ENCODE measurements around the gene POLR3H.

POLR3H gene

DNA sequence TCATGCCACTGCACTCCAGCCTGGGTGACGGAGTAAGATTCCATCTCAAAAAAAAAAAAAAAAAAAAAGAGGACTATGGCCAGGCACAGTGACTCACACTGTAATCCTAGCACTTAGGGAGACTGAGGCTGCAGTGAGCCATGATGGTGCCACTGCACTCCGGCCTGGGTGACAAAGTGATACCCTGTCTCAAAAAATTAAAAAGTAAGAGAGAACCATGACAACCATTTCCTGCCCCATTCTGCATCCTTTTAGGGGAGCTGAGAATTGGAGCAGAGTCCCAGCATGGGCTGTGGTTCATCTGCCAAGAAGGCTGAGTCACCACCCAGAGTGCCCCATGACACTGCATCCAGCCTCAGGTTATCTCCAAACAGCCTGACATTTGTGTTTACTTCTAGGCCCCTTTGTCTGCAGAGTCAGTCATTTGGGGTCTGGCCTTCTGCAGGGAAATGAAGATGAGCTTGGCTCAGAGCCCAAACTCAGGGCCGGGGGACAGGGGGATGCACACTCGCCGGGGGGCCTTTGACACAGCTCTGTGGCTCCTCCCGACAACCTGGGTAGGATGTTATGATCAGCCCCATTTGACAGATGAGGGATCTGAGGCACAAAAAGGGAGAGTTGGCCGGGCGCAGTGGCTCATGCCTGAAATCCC lies 21.3 kb upstream of the POLR3H start:
- Histone ChIP-seq H3K27me3 (replicated peaks in 2 of 5; ENCODE audit: control insufficient read depth in 4 of 5, insufficient read depth in 5 of 5, low read length in 4 of 5) (peaks cover 0 to 41% (median 18%) of the 10 kb centered on the region in 5 experiments), H3K27ac (ENCODE audit: insufficient read depth in 1 of 2, low read depth in 1 of 2, low read length in 2 of 2, poor library complexity in 1 of 2, severe bottlenecking in 2 of 2) (no peak overlapping the region), H3K4me1 (ENCODE audit: control extremely low read depth in 1 of 4, control insufficient read depth in 4 of 4, insufficient read depth in 4 of 4, low read length in 3 of 4) (peaks cover 0 to 7% (median 0%) of the 10 kb centered on the region in 4 experiments), H3K36me3 (ENCODE audit: control insufficient read depth in 4 of 4, insufficient read depth in 4 of 4, low read length in 3 of 4) (no peaks in the 10 kb centered on the region), H3K9me3 (ENCODE audit: control extremely low read depth in 1 of 5, control insufficient read depth in 4 of 5, insufficient read depth in 2 of 5, low read depth in 1 of 5, low read length in 4 of 5) (no peaks in the 10 kb centered on the region), H3K4me3 (ENCODE audit: control insufficient read depth in 1 of 7, extremely low read depth in 1 of 7, insufficient read depth in 4 of 7, low read depth in 2 of 7, low read length in 6 of 7) (no peak overlapping the region)
- ChIA-PET POLR2A (interaction anchor here (0.6 kb wide), 1 partner anchor 18 kb away, joined by 3 read pairs; no protein-coding TSS in a partner anchor), CTCF (interaction anchor here (0.7 to 1.2 kb wide), 3 partner anchors 11 to 22 kb away, joined by 3 to 5 read pairs (median 3); partner anchors contain the start of gene POLR3H)
- DNase-seq: peak; percentile 66 to 93 (median 91)
- WGBS (ENCODE audit: insufficient coverage): 72% methylated on average over 8 of the region's 8 CpGs

DNA sequence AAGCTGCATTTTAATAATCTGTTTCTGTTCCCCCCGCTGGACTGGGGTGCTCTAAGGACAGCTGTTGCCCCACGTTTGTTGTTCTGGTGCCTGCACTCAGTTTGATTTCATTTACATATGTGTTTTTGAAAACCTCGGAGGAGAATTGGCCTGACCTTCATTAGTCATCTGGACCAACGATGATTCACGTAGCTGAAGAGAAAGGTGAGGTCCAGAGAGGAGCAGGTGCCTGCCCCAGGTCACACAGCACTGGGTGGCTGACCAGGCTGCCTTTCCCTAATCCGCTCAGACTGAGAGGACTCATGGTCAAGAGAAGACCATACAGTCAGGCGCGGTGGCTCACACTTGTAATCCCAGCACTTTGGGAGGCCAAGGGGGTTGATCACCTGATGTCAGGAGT lies 20.3 kb upstream of the POLR3H start:
- Histone ChIP-seq H3K9me3 (ENCODE audit: control extremely low read depth in 1 of 5, control insufficient read depth in 4 of 5, insufficient read depth in 2 of 5, low read depth in 1 of 5, low read length in 4 of 5) (no peaks in the 10 kb centered on the region), H3K4me1 (ENCODE audit: control extremely low read depth in 1 of 4, control insufficient read depth in 4 of 4, insufficient read depth in 4 of 4, low read length in 3 of 4) (peaks cover 0 to 7% (median 0%) of the 10 kb centered on the region in 4 experiments), H3K27ac (ENCODE audit: insufficient read depth in 1 of 2, low read depth in 1 of 2, low read length in 2 of 2, poor library complexity in 1 of 2, severe bottlenecking in 2 of 2) (no peak overlapping the region), H3K4me3 (ENCODE audit: control insufficient read depth in 1 of 7, extremely low read depth in 1 of 7, insufficient read depth in 4 of 7, low read depth in 2 of 7, low read length in 6 of 7) (no peak overlapping the region), H3K36me3 (ENCODE audit: control insufficient read depth in 4 of 4, insufficient read depth in 4 of 4, low read length in 3 of 4) (no peaks in the 10 kb centered on the region), H3K27me3 (replicated peaks in 2 of 5; ENCODE audit: control insufficient read depth in 4 of 5, insufficient read depth in 5 of 5, low read length in 4 of 5) (peaks cover 0 to 50% (median 22%) of the 10 kb centered on the region in 5 experiments)
- ChIA-PET POLR2A (no interaction called here), CTCF (interaction anchor here (0.7 to 2.3 kb wide), 4 partner anchors 12 to 32 kb away, joined by 3 to 9 read pairs (median 5); partner anchors contain the start of gene POLR3H)
- 99% methylated on average over 8 of the region's 8 CpGs for WGBS (ENCODE audit: insufficient coverage)
- no peak for DNase-seq

DNA sequence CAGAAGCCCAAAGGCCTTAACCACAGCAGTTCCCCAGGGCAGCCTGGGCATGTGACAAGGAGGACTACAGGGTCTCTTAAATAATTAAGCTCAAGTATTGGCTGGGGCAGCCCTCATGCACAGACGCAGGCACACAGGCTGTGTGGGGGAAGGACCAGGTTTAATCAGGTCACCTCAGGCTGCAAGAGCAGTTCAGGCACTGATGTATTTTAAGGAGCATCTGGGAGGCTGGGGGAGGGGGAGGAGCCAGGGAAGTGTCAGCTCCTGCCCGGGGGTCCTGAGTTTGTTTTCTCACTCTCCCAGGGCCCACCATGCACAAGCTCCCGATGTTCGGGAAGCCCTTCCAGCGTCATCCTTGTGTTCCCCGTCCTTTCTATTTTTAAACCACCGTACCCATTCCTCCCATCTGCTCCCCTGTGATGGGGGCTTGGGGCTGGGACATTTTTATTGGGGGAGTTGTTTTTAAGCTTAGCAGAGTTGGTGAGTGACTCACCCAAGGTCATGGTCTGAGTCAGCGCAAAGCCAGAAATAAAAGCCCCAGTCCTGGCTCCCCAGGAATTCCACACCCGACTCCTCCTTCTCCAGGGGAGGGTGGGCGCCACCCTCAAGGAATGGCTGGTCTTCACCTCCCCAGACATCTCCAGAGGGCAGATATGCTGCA lies 18.9 kb upstream of the POLR3H start:
- ChIA-PET POLR2A (no interaction called here), CTCF (interaction anchor here (1.1 to 2.3 kb wide), 7 partner anchors 9 to 41 kb away, joined by 3 to 9 read pairs (median 5); partner anchors contain the start of gene POLR3H)
- Histone ChIP-seq H3K27ac (ENCODE audit: insufficient read depth in 1 of 2, low read depth in 1 of 2, low read length in 2 of 2, poor library complexity in 1 of 2, severe bottlenecking in 2 of 2) (no peak overlapping the region), H3K4me1 (ENCODE audit: control extremely low read depth in 1 of 4, control insufficient read depth in 4 of 4, insufficient read depth in 4 of 4, low read length in 3 of 4) (peaks cover 0 to 7% (median 0%) of the 10 kb centered on the region in 4 experiments), H3K27me3 (replicated peaks in 2 of 5; ENCODE audit: control insufficient read depth in 4 of 5, insufficient read depth in 5 of 5, low read length in 4 of 5) (peaks cover 0 to 51% (median 22%) of the 10 kb centered on the region in 5 experiments), H3K36me3 (ENCODE audit: control insufficient read depth in 4 of 4, insufficient read depth in 4 of 4, low read length in 3 of 4) (no peaks in the 10 kb centered on the region), H3K9me3 (ENCODE audit: control extremely low read depth in 1 of 5, control insufficient read depth in 4 of 5, insufficient read depth in 2 of 5, low read depth in 1 of 5, low read length in 4 of 5) (no peaks in the 10 kb centered on the region), H3K4me3 (ENCODE audit: control insufficient read depth in 1 of 7, extremely low read depth in 1 of 7, insufficient read depth in 4 of 7, low read depth in 2 of 7, low read length in 6 of 7) (no peak overlapping the region)
- WGBS (ENCODE audit: insufficient coverage): 90% methylated on average over 3 of the region's 10 CpGs
- DNase-seq: no peak

DNA sequence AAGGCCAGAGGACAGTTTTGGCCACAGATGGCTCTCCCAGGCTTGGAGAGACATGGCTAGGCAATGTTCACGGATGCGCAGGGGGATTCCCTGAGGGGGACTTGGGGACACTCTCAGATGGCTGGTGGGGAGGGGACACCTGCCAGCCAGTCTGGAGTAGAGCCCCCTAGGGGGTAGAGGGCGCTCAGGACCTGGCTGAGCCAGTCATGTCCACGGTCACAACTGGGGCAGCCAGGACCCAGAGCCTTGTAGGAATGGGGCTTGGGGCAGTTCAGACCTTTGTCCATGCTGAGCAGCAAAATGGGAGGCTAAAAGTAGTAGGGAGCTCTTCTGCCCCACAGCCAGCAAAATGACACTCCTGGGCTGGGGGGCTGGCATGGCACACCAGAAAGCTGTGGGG lies 18.2 kb upstream of the POLR3H start:
- Histone ChIP-seq H3K4me1 (ENCODE audit: control extremely low read depth in 1 of 4, control insufficient read depth in 4 of 4, insufficient read depth in 4 of 4, low read length in 3 of 4) (peaks cover 0 to 7% (median 0%) of the 10 kb centered on the region in 4 experiments), H3K27me3 (replicated peaks in 2 of 5; ENCODE audit: control insufficient read depth in 4 of 5, insufficient read depth in 5 of 5, low read length in 4 of 5) (peaks cover 0 to 56% (median 22%) of the 10 kb centered on the region in 5 experiments), H3K4me3 (ENCODE audit: control insufficient read depth in 1 of 7, extremely low read depth in 1 of 7, insufficient read depth in 4 of 7, low read depth in 2 of 7, low read length in 6 of 7) (no peak overlapping the region), H3K27ac (ENCODE audit: insufficient read depth in 1 of 2, low read depth in 1 of 2, low read length in 2 of 2, poor library complexity in 1 of 2, severe bottlenecking in 2 of 2) (no peak overlapping the region), H3K9me3 (ENCODE audit: control extremely low read depth in 1 of 5, control insufficient read depth in 4 of 5, insufficient read depth in 2 of 5, low read depth in 1 of 5, low read length in 4 of 5) (no peaks in the 10 kb centered on the region), H3K36me3 (ENCODE audit: control insufficient read depth in 4 of 4, insufficient read depth in 4 of 4, low read length in 3 of 4) (no peaks in the 10 kb centered on the region)
- ChIA-PET POLR2A (interaction anchor here (0.7 kb wide), 1 partner anchor 160 kb away, joined by 3 read pairs; no protein-coding TSS in a partner anchor), CTCF (interaction anchor here (1.1 to 2.3 kb wide), 6 partner anchors 9 to 42 kb away, joined by 3 to 9 read pairs (median 5); partner anchors contain the start of gene POLR3H)
- no peak for DNase-seq
- WGBS (ENCODE audit: insufficient coverage): 70% methylated on average over 4 of the region's 4 CpGs

DNA sequence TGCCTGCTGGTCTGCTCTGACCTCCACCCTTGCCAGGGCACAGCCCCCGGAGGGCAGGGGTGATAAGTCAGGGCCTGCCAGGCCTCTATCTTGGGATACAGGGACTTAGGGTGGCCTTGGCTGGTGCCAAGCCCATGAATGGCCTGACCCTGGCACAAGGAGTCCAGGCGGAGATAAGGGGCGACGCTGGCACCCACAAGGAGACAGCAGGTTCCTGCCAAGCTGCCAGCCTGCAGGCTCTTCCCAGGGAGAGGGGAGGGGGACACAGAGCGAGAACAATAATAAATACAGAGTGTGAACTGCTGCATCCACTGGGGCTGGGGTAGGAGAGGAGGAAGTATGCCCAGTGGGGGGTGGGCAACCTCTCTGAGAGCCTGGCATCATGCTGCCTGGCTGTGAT lies 17.5 kb upstream of the POLR3H start:
- H3K9me3 ChIP-seq (ENCODE audit: control extremely low read depth in 1 of 5, control insufficient read depth in 4 of 5, insufficient read depth in 2 of 5, low read depth in 1 of 5, low read length in 4 of 5): no peaks in the 10 kb centered on the region
- CTCF ChIA-PET: interaction anchor here (1.7 kb wide), 1 partner anchor 18 kb away, joined by 4 read pairs; the partner anchor contains the start of gene POLR3H
- DNase-seq: no peak
- no peak overlapping the region for H3K27ac ChIP-seq (ENCODE audit: insufficient read depth in 1 of 2, low read depth in 1 of 2, low read length in 2 of 2, poor library complexity in 1 of 2, severe bottlenecking in 2 of 2)
- H3K36me3 ChIP-seq (ENCODE audit: control insufficient read depth in 4 of 4, insufficient read depth in 4 of 4, low read length in 3 of 4): no peaks in the 10 kb centered on the region
- peaks cover 0 to 58% (median 21%) of the 10 kb centered on the region in 5 experiments for H3K27me3 ChIP-seq (replicated peaks in 2 of 5; ENCODE audit: control insufficient read depth in 4 of 5, insufficient read depth in 5 of 5, low read length in 4 of 5)
- H3K4me1 ChIP-seq (ENCODE audit: control extremely low read depth in 1 of 4, control insufficient read depth in 4 of 4, insufficient read depth in 4 of 4, low read length in 3 of 4): peaks cover 0 to 7% (median 1%) of the 10 kb centered on the region in 4 experiments
- no peak overlapping the region for H3K4me3 ChIP-seq (ENCODE audit: control insufficient read depth in 1 of 7, extremely low read depth in 1 of 7, insufficient read depth in 4 of 7, low read depth in 2 of 7, low read length in 6 of 7)
- WGBS (ENCODE audit: insufficient coverage): 94% methylated on average over 3 of the region's 5 CpGs
- POLR2A ChIA-PET: interaction anchor here (0.7 kb wide), 1 partner anchor 159 kb away, joined by 3 read pairs; no protein-coding TSS in a partner anchor

DNA sequence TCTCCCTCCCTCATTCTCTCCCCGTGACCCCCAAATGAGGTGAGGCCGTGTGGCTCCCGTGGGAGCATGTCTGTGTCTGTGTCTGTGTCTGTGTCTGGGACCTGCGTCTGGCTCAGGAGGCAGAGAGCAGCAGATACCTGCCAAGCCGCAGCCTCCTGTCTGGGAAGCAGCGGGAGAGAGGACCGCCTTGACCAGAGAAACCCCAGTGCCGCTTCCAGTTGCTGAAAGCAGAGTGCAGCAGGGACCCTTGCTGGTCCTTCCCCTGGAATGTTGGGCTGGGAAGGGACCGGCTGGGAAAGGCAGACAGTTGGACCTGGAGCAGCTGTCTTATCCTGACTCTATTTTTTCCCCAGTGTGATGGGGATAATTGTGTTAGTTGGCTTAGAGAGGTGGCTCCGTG lies 17.1 kb upstream of the POLR3H start:
- H3K27ac ChIP-seq (ENCODE audit: insufficient read depth in 1 of 2, low read depth in 1 of 2, low read length in 2 of 2, poor library complexity in 1 of 2, severe bottlenecking in 2 of 2): no peak overlapping the region

More for the DNA sequence above, 17.1 kb upstream of the POLR3H start:
- H3K4me1 ChIP-seq (ENCODE audit: control extremely low read depth in 1 of 4, control insufficient read depth in 4 of 4, insufficient read depth in 4 of 4, low read length in 3 of 4): peaks cover 0 to 7% (median 1%) of the 10 kb centered on the region in 4 experiments
- POLR2A ChIA-PET: no interaction called here
- 71% methylated on average over 5 of the region's 10 CpGs for WGBS (ENCODE audit: insufficient coverage)
- no peak for DNase-seq
- no peak overlapping the region for H3K4me3 ChIP-seq (ENCODE audit: control insufficient read depth in 1 of 7, extremely low read depth in 1 of 7, insufficient read depth in 4 of 7, low read depth in 2 of 7, low read length in 6 of 7)
- no peaks in the 10 kb centered on the region for H3K9me3 ChIP-seq (ENCODE audit: control extremely low read depth in 1 of 5, control insufficient read depth in 4 of 5, insufficient read depth in 2 of 5, low read depth in 1 of 5, low read length in 4 of 5)
- CTCF ChIA-PET: interaction anchor here (0.9 to 1.7 kb wide), 3 partner anchors 14 to 36 kb away, joined by 3 to 4 read pairs (median 3); partner anchors contain the start of gene POLR3H
- H3K27me3 ChIP-seq (replicated peaks in 2 of 5; ENCODE audit: control insufficient read depth in 4 of 5, insufficient read depth in 5 of 5, low read length in 4 of 5): peaks cover 0 to 60% (median 21%) of the 10 kb centered on the region in 5 experiments
- H3K36me3 ChIP-seq (ENCODE audit: control insufficient read depth in 4 of 4, insufficient read depth in 4 of 4, low read length in 3 of 4): no peaks in the 10 kb centered on the region

Data from common myeloid progenitor, CD34-positive (primary cell).